ENCODE results near the gene BRF1. TPM values are rescaled to one million over a fixed set of nuclear protein-coding genes. Genes with fewer than 3 reads are reported as not detected.

Gene BRF1
- total RNA-seq, 4 donors from 2014 or later, result 22.8 to 46.5 (median 30.7) TPM

GRCh38 chr14:105315211-105315721, 14.5 kb upstream of the BRF1 start:
- DNase-seq (ENCODE audit: low spot score), result no peak
- peak; percentile 25 for ATAC-seq (ENCODE audit: low FRiP score)
- no peak for TF ChIP-seq CTCF (IDR thresholded peaks at IDR 0.05)

GRCh38 chr14:105314287-105315200, 13.7 kb upstream of the BRF1 start, which contains the start of gene PACS2:
Gene PACS2 (plus strand): TSS chr14:105314748. CDS start chr14:105314919, 171 bp downstream.
- no peak for TF ChIP-seq CTCF (IDR thresholded peaks at IDR 0.05)
- no peak for DNase-seq (ENCODE audit: low spot score)
- peak; percentile 87 for ATAC-seq (ENCODE audit: low FRiP score)

- ATAC-seq (ENCODE audit: low FRiP score) (peak; percentile 2), DNase-seq (ENCODE audit: low spot score) (no peak)
These were observed 12.8 kb upstream of the BRF1 start for GRCh38 chr14:105313381-105314286.

GRCh38 chr14:105312973-105313372, 12.2 kb upstream of the BRF1 start:
- no peak for ATAC-seq (ENCODE audit: low FRiP score)

More at GRCh38 chr14:105313381-105314286, 12.8 kb upstream of the BRF1 start:
- TF ChIP-seq CTCF (IDR thresholded peaks at IDR 0.05), result no peak

GRCh38 chr14:105311838-105312237, 11.0 kb upstream of the BRF1 start:
- TF ChIP-seq CTCF (IDR thresholded peaks at IDR 0.05), result no peak
- DNase-seq (ENCODE audit: low spot score) (no peak), ATAC-seq (ENCODE audit: low FRiP score) (no peak)

More at GRCh38 chr14:105312973-105313372, 12.2 kb upstream of the BRF1 start:
- DNase-seq (ENCODE audit: low spot score), result no peak
- TF ChIP-seq CTCF (IDR thresholded peaks at IDR 0.05), result no peak

- DNase-seq (ENCODE audit: low spot score), result no peak
- no peak for TF ChIP-seq CTCF (IDR thresholded peaks at IDR 0.05)
- no peak for ATAC-seq (ENCODE audit: low FRiP score)
These were observed 8.6 kb upstream of the BRF1 start for GRCh38 chr14:105309371-105309770.
